Smooth muscle cell (in vitro differentiated cells): ENCODE measurements around the gene SERPINB7. TPM values are rescaled to one million over a fixed set of nuclear protein-coding genes. Genes with fewer than 3 reads are reported as not detected.
A peak's percentile ranks its signal among the peaks of the same experiment; 100 is the strongest.

Experiments
- DNase-seq: peaks from one replicate; lab custom pipeline; 2025; ENCODE audit not compliant: unreplicated experiment; lab: John Stamatoyannopoulos, UW
- H2AFZ ChIP-seq: fragments of 200-600 bp; sonication (generic); 2 replicates; pipeline ENCODE4 v1.6.0; 2016; ENCODE audit warnings: antibody characterized with exemption, low read depth, mild to moderate bottlenecking
- H3F3A ChIP-seq: fragments of 200-600 bp; sonication (generic); 2 replicates; pipeline ENCODE4 v1.6.0; 2017; ENCODE audit warnings: antibody characterized with exemption, low read depth
- H3K27ac ChIP-seq: fragments of 200-600 bp; sonication (generic); 2 replicates; pipeline ENCODE4 v1.5.1; 2016; ENCODE audit warnings: low read depth, mild to moderate bottlenecking
- H3K27me3 ChIP-seq: fragments of 200-600 bp; sonication (generic); 2 replicates; pipeline ENCODE4 v1.6.1; 2016; ENCODE audit warnings: low read depth, mild to moderate bottlenecking
- H3K36me3 ChIP-seq: fragments of 200-600 bp; sonication (generic); 2 replicates; pipeline ENCODE4 v1.5.1; 2016; ENCODE audit warnings: low read depth
- H3K4me1 ChIP-seq: fragments of 200-600 bp; sonication (generic); 2 replicates; pipeline ENCODE4 v1.5.1; 2016; ENCODE audit warnings: low read depth
- H3K4me2 ChIP-seq: fragments of 200-600 bp; sonication (generic); 2 replicates; pipeline ENCODE4 v1.6.0; 2016; ENCODE audit warnings: mild to moderate bottlenecking
- H3K4me3 ChIP-seq: fragments of 200-600 bp; sonication (generic); 2 replicates; pipeline ENCODE4 v1.5.1; 2016; ENCODE audit warnings: mild to moderate bottlenecking
- H3K79me2 ChIP-seq: fragments of 200-600 bp; sonication (generic); 2 replicates; pipeline ENCODE4 v1.6.0; 2016; ENCODE audit warnings: low read depth, mild to moderate bottlenecking
- H3K9ac ChIP-seq: fragments of 200-600 bp; sonication (generic); 2 replicates; pipeline ENCODE4 v1.6.0; 2016; ENCODE audit warnings: low read depth
- H3K9me3 ChIP-seq: fragments of 200-600 bp; sonication (generic); replicated peaks from 2 replicates; pipeline ENCODE4 v1.5.1; 2016; ENCODE audit warnings: low read depth
- H4K20me1 ChIP-seq: fragments of 200-600 bp; sonication (generic); 2 replicates; pipeline ENCODE4 v1.6.0; 2016; ENCODE audit warnings: low read depth
- CTCF ChIP-seq: fragments of 200-600 bp; sonication (generic); IDR thresholded peaks from 2 replicates; pipeline ENCODE4 v1.5.1; 2017; ENCODE audit warnings: borderline replicate concordance, mild to moderate bottlenecking, antibody characterized with exemption; ENCODE audit not compliant: insufficient read depth, poor library complexity, severe bottlenecking
- WGBS: methylation state at CpG from one replicate; pipeline ENCODE4 v1.1.7; 2016; ENCODE audit warnings: low lambda C conversion rate; 5-methylcytosine and 5-hydroxymethylcytosine counted together
- polyA plus RNA-seq: library from polyadenylated mRNA; unstranded; fragments of >200 nt; fragmentation: Nextera tagmentation; extraction: Ambion mirVana; gene quantifications from 2 replicates; pipeline ENCODE4 v1.2.1, GENCODE V29; 2016
- total RNA-seq: library from RNA; depleted of rRNA; stranded (reverse); fragments of >200 nt; gene quantifications from 2 replicates; pipeline ENCODE4 v1.2.3, GENCODE V29; 2014

SERPINB7 gene
- total and polyA plus RNA-seq, 2 experiments from 2014 or later, result 18.4 to 174 TPM

- Histone ChIP-seq H3K27ac (peak overlapping the region; percentile 79), H3K4me1 (peaks cover 3% of the 10 kb centered on the region), H3K4me3 (no peak overlapping the region), H3K79me2 (no peaks in the 10 kb centered on the region), H3K9ac (no peak overlapping the region), H4K20me1 (no peaks in the 10 kb centered on the region), H3K27me3 (no peaks in the 10 kb centered on the region), H2AFZ (no peak overlapping the region), H3K9me3 (no peaks in the 10 kb centered on the region), H3F3A (peaks cover 3% of the 10 kb centered on the region), H3K4me2 (no peak overlapping the region), H3K36me3 (no peaks in the 10 kb centered on the region)
- DNase-seq, result no peak
- TF ChIP-seq CTCF, result no peak
- WGBS, result 83% methylated on average over 4 of the region's 4 CpGs
Observed at GRCh38 chr18:63787673-63788072, 12.5 kb downstream of the SERPINB7 start.

GRCh38 chr18:63788447-63789096 is 13.4 kb downstream of the SERPINB7 start:
- H3K4me3 ChIP-seq, result no peak overlapping the region
- peaks cover 3% of the 10 kb centered on the region for H3F3A ChIP-seq
- H4K20me1 ChIP-seq, result no peaks in the 10 kb centered on the region
- H3K9ac ChIP-seq, result no peak overlapping the region
- H3K79me2 ChIP-seq, result no peaks in the 10 kb centered on the region
- H2AFZ ChIP-seq, result peak overlapping the region; percentile 76
- no peak for TF ChIP-seq CTCF
- DNase-seq, result no peak
- H3K4me2 ChIP-seq, result peak overlapping the region; percentile 32
- WGBS, result 51% methylated on average over 3 of the region's 3 CpGs
- H3K27ac ChIP-seq, result peak overlapping the region; percentile 79
- no peaks in the 10 kb centered on the region for H3K9me3 ChIP-seq
- no peaks in the 10 kb centered on the region for H3K27me3 ChIP-seq
- no peaks in the 10 kb centered on the region for H3K36me3 ChIP-seq
- peaks cover 3% of the 10 kb centered on the region for H3K4me1 ChIP-seq

GRCh38 chr18:63789327-63789726 is 14.1 kb downstream of the SERPINB7 start:
- H3K4me2 ChIP-seq, result no peak overlapping the region

More at GRCh38 chr18:63789327-63789726, 14.1 kb downstream of the SERPINB7 start:
- H3K4me3 ChIP-seq, result no peak overlapping the region
- no peak for TF ChIP-seq CTCF
- H4K20me1 ChIP-seq, result no peaks in the 10 kb centered on the region
- peaks cover 3% of the 10 kb centered on the region for H3F3A ChIP-seq
- no peaks in the 10 kb centered on the region for H3K9me3 ChIP-seq
- DNase-seq, result no peak
- H2AFZ ChIP-seq, result no peak overlapping the region
- H3K27me3 ChIP-seq, result no peaks in the 10 kb centered on the region
- H3K9ac ChIP-seq, result no peak overlapping the region
- WGBS, result 96% methylated on average over 2 of the region's 2 CpGs
- no peaks in the 10 kb centered on the region for H3K79me2 ChIP-seq
- H3K27ac ChIP-seq, result peak overlapping the region; percentile 79
- H3K36me3 ChIP-seq, result no peaks in the 10 kb centered on the region
- peaks cover 3% of the 10 kb centered on the region for H3K4me1 ChIP-seq
